Gastroesophageal sphincter (tissue), 3 donors: ENCODE results near the gene SLC34A2.
"Not testable (repeated sequence)": the region's sequence is repeated elsewhere in the genome, so short reads cannot be mapped to it uniquely, and the experiment has no call there.

ENCODE experiments used
- CTCF ChIP-seq, 4 experiments: fragments of 200-600 bp in 2 of 4; fragments of 450-650 bp in 2 of 4; sonication (generic) in 1 of 4; IDR thresholded peaks; one replicate each; pipeline ENCODE4 v1.5.1; 2017 to 2019; ENCODE audit warnings: antibody characterized with exemption in 4 of 4, mild to moderate bottlenecking in 2 of 4, moderate library complexity in 2 of 4
- EP300 ChIP-seq: sonication (generic); formaldehyde crosslinking; IDR thresholded peaks from one replicate; pipeline ENCODE4 v1.6.1; 2017; ENCODE audit warnings: antibody characterized with exemption, mild to moderate bottlenecking

GRCh38 chr4:25661441-25661840 is 5.8 kb downstream of the SLC34A2 start:
- TF ChIP-seq EP300; CTCF (IDR thresholded peaks at IDR 0.05): not testable (repeated sequence)
